GM12873 (cell line): ENCODE data around the gene FLRT2.

ENCODE experiments used
- TF ChIP-seq, protein P1 (sequence below): IDR thresholded peaks from 2 replicates; pipeline ENCODE4 v1.5.1; 2012; ENCODE audit warnings: low read depth, mild to moderate bottlenecking, moderate library complexity, low read length, control low read depth; ENCODE audit not compliant: insufficient read depth; ENCODE audit errors: missing control alignments

FLRT2 gene

GRCh38 chr14:85607651-85608081 is 77.7 kb downstream of the FLRT2 start:
- TF ChIP-seq, protein P1, sequence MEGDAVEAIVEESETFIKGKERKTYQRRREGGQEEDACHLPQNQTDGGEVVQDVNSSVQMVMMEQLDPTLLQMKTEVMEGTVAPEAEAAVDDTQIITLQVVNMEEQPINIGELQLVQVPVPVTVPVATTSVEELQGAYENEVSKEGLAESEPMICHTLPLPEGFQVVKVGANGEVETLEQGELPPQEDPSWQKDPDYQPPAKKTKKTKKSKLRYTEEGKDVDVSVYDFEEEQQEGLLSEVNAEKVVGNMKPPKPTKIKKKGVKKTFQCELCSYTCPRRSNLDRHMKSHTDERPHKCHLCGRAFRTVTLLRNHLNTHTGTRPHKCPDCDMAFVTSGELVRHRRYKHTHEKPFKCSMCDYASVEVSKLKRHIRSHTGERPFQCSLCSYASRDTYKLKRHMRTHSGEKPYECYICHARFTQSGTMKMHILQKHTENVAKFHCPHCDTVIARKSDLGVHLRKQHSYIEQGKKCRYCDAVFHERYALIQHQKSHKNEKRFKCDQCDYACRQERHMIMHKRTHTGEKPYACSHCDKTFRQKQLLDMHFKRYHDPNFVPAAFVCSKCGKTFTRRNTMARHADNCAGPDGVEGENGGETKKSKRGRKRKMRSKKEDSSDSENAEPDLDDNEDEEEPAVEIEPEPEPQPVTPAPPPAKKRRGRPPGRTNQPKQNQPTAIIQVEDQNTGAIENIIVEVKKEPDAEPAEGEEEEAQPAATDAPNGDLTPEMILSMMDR = no peak

- TF ChIP-seq, protein P1 = no peak
Measured at GRCh38 chr14:85613496-85613895, 83.6 kb downstream of the FLRT2 start.

- TF ChIP-seq, protein P1 = no peak
Measured at GRCh38 chr14:85616386-85616885, 86.5 kb downstream of the FLRT2 start.

GRCh38 chr14:85616886-85617285 is 86.9 kb downstream of the FLRT2 start:
- TF ChIP-seq, protein P1 = no peak

- TF ChIP-seq, protein P1 = no peak
Measured at GRCh38 chr14:85617791-85618190, 87.8 kb downstream of the FLRT2 start.

GRCh38 chr14:85618390-85618789 is 88.4 kb downstream of the FLRT2 start:
- TF ChIP-seq, protein P1 = no peak

DNA sequence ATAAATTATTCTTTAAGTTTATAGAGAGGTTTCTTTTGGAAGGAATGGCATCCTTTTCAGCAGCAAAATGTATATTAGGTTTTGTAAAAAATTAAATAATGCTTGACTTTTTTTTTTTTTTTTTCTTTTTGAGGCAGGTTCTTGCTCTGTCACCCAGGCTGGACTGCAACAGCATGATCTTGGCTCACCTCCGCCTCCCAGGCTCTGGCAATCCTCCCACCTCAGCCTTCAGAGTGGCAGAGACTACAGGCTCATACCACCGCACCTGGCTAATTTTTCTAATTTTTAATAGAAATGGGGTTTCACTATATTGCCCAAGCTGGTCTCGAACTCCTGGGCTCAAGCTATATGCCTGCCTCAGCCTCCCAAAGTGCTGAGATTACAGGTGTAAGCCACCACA is 89.0 kb downstream of the FLRT2 start:
- TF ChIP-seq, protein P1 = no peak
